HL-60 (cell line): ENCODE measurements around the gene PTPRT.

Experiments used
- DNase-seq, 2 experiments: peaks; one replicate each; pipeline ENCODE4 v3.0.0-alpha.2; 2010 to 2020; ENCODE audit warnings: low read depth in 1 of 2, low spot score in 1 of 2
- H3K27ac ChIP-seq: fragments of 250-450 bp; sonication (Bioruptor Pico); replicated peaks from 2 replicates; pipeline ENCODE4 v1.5.1; 2020; ENCODE audit warnings: mild to moderate bottlenecking, moderate library complexity
- H3K27me3 ChIP-seq: fragments of 250-450 bp; sonication (Bioruptor Pico); 2 replicates; pipeline ENCODE4 v1.5.1; 2021; ENCODE audit warnings: mild to moderate bottlenecking, moderate library complexity; ENCODE audit not compliant: insufficient read depth, poor library complexity, severe bottlenecking
- H3K4me3 ChIP-seq: replicated peaks from 2 replicates; pipeline ENCODE4 v1.5.1; 2011; ENCODE audit warnings: mild to moderate bottlenecking, control low read depth, low read length; ENCODE audit not compliant: insufficient read depth
- GABPA ChIP-seq: IDR thresholded peaks from 2 replicates; pipeline ENCODE4 v1.6.1; 2012; ENCODE audit warnings: low read depth
- POLR2AphosphoS5 ChIP-seq: IDR thresholded peaks from 2 replicates; pipeline ENCODE4 v1.6.1; 2012; ENCODE audit warnings: low read depth
- REST ChIP-seq: IDR thresholded peaks from 2 replicates; pipeline ENCODE4 v1.6.1; 2012; ENCODE audit warnings: low read depth; ENCODE audit not compliant: insufficient replicate concordance
- SPI1 ChIP-seq: IDR thresholded peaks from 2 replicates; pipeline ENCODE4 v1.6.1; 2012; ENCODE audit warnings: low read depth, mild to moderate bottlenecking, borderline replicate concordance
- TF ChIP-seq, protein P1 (sequence below): IDR thresholded peaks from one replicate; pipeline ENCODE4 v1.5.1; 2011; ENCODE audit warnings: low read length, control low read depth, inconsistent platforms; ENCODE audit not compliant: insufficient read depth

PTPRT gene

DNA sequence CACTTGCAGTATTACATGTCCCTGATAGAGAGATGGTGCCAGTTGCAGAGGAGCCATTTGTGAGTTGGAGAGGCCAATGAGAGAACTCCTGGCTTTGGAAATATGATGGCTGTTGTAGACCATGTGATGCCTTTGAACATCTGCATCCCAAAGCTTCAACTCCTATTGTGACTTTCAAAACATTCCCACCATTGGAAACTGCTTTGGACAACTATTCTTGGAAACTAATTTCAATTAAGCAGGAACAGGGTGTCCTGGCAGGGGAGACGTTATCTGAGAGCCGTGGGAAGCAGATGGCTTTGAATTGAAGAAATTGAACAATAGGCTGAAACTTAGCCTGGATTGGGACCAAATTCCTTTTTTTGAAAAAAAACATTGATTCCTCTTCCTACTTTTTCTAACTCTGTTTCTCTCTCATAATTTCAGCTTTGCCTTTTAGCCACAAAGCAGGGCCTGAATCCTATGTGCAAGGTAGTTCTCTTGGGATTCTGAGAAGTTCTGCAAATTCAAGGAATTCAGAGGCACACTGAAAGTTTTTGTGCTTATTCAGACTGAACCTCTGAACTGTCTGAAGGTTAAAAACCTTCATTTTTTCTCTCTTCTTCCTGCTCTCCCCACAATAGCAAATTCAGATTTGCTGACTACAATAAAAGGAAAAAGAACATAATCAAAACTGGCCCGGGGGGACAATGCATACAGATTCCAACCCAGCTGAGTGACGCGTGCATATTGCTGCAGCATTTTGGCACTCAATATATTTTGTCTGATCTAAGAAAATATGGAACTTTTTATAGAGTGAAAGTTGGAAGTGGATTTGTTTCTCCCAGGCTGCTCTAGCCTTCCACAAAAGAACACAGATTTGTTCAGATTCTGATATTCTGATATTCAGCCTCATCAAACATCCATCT lies 851.2 kb downstream of the PTPRT start:
- Histone ChIP-seq H3K27me3 (no peaks in the 10 kb centered on the region), H3K4me3 (no peak overlapping the region), H3K27ac (no peak overlapping the region)
- TF ChIP-seq SPI1 (no peak), POLR2AphosphoS5 (no peak), GABPA (no peak), REST (no peak)
- TF ChIP-seq, protein P1, sequence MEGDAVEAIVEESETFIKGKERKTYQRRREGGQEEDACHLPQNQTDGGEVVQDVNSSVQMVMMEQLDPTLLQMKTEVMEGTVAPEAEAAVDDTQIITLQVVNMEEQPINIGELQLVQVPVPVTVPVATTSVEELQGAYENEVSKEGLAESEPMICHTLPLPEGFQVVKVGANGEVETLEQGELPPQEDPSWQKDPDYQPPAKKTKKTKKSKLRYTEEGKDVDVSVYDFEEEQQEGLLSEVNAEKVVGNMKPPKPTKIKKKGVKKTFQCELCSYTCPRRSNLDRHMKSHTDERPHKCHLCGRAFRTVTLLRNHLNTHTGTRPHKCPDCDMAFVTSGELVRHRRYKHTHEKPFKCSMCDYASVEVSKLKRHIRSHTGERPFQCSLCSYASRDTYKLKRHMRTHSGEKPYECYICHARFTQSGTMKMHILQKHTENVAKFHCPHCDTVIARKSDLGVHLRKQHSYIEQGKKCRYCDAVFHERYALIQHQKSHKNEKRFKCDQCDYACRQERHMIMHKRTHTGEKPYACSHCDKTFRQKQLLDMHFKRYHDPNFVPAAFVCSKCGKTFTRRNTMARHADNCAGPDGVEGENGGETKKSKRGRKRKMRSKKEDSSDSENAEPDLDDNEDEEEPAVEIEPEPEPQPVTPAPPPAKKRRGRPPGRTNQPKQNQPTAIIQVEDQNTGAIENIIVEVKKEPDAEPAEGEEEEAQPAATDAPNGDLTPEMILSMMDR, result no peak
- DNase-seq, result no peak

DNA sequence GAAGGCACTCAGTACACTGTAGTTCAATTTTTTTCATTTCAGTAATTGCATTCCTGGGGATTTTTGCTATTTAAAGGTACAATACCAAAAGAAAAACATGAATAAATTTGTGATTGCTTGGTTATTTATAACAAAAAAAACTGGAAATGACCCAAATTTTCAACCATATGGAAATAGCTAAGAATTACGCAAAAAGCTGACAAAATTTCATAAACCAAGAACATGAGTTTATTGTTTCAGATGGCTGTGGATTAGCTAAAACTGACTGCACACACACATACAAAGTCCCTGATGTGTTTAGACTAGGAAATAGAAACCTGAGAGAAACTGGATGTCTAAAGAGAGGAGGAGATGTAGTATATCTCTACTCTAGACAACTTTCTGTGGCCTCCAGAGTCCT lies 853.1 kb downstream of the PTPRT start:
- Histone ChIP-seq H3K27ac (no peak overlapping the region), H3K27me3 (no peaks in the 10 kb centered on the region), H3K4me3 (no peak overlapping the region)
- TF ChIP-seq REST (no peak), GABPA (no peak), SPI1 (no peak), POLR2AphosphoS5 (no peak)
- TF ChIP-seq, protein P1, result no peak
- no peak for DNase-seq

DNA sequence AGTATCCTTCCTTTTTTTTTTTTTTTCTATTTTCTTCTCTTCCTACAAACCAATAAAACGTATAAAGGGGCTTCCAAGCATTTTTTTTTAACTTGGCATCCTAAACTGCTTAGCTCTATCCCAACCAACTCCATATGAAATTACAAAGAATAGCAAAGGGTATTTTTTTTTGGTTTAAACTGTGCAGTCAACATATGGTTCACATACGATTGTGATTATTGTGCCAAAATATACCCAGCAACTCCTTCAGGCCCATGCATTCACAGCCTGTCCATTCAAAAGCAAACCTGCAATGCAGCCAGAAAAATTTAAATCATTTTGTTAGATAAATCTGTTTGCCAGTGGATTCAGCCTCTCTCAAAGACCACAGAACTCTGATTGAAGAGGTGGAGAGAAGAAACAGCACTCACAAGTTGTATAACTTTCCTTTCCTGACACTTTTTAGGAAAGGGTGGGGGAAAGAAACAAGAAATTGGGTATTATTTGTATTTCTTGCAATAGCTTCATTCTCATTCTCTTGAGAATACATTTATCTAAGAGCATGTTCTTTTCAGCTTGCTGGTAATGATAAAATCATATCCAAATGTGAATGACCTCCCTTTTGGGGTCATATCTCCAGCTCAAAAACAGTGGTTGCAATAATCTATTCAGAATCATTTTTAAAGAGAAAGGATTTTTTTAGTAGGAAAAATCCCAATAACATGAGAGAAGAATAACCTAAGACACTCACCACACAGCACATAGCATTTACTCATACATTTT lies 870.3 kb downstream of the PTPRT start:
- DNase-seq, result no peak
- no peak for TF ChIP-seq POLR2AphosphoS5
- TF ChIP-seq, protein P1, result no peak
- Histone ChIP-seq H3K27me3 (no peaks in the 10 kb centered on the region), H3K4me3 (no peak overlapping the region), H3K27ac (no peak overlapping the region)
